ENCODE results near the gene FXR1. TPM values are rescaled to one million over a fixed set of nuclear protein-coding genes. Genes with fewer than 3 reads are reported as not detected.

The FXR1 gene
- total RNA-seq, 4 donors from 2014 or later = 547 to 578 (median 571) TPM

- peak overlapping the region; percentile 64 to 94 (median 80) for H3K4me3 ChIP-seq
- TF ChIP-seq POLR2A (IDR thresholded peaks at IDR 0.05) (peak in 1 of 2 donors; percentile 23), CTCF (IDR thresholded peaks at IDR 0.05 in 4 of 5, conservative IDR thresholded peaks at IDR 0.05 in 1 of 5) (no peak)
- no peaks in the 10 kb centered on the region for H3K9me3 ChIP-seq
- ATAC-seq (no peak), DNase-seq (no peak)
- peak overlapping the region; percentile 87 to 94 (median 90) for H3K27ac ChIP-seq
- no peaks in the 10 kb centered on the region for H3K36me3 ChIP-seq
- peaks cover 52 to 54% of the 10 kb centered on the region in 2 donors for H3K4me1 ChIP-seq
- no peaks in the 10 kb centered on the region for H3K27me3 ChIP-seq
- intact Hi-C loops (cut with DNase I; ENCODE audit: low total_unique reads) = loop anchor here (5.0 to 10.0 kb wide), 2 partner anchors 106 to 261 kb away; no protein-coding TSS in a partner anchor
- in situ Hi-C loops (cut with MboI; ENCODE audit: low sequenced_read_pairs in 4 of 4) = no loop called here
Observed at GRCh38 chr3:180913581-180914404, 1.3 kb downstream of the FXR1 start.

- in situ Hi-C loops (cut with MboI; ENCODE audit: low sequenced_read_pairs in 4 of 4) (no loop called here), intact Hi-C loops (cut with DNase I; ENCODE audit: low total_unique reads) (loop anchor here (10.0 kb wide), 1 partner anchor 256 kb away; no protein-coding TSS in a partner anchor)
- Histone ChIP-seq H3K9me3 (no peaks in the 10 kb centered on the region), H3K36me3 (no peaks in the 10 kb centered on the region), H3K4me3 (no peak overlapping the region), H3K27me3 (no peaks in the 10 kb centered on the region), H3K27ac (peak overlapping the region in 3 of 4 donors; percentile 48 to 93 (median 64)), H3K4me1 (peaks cover 90 to 94% of the 10 kb centered on the region in 2 donors)
- TF ChIP-seq POLR2A (IDR thresholded peaks at IDR 0.05) (no peak), CTCF (IDR thresholded peaks at IDR 0.05 in 4 of 5, conservative IDR thresholded peaks at IDR 0.05 in 1 of 5) (no peak)
- ATAC-seq = no peak
- DNase-seq = no peak
Observed at GRCh38 chr3:180918542-180918941, 6.1 kb downstream of the FXR1 start.

- no peaks in the 10 kb centered on the region for H3K36me3 ChIP-seq
- H3K27ac ChIP-seq = peak overlapping the region in 3 of 4 donors; percentile 14 to 53 (median 35)
- no peak for DNase-seq
- in situ Hi-C loops (cut with MboI; ENCODE audit: low sequenced_read_pairs in 4 of 4) = no loop called here
- intact Hi-C loops (cut with DNase I; ENCODE audit: low total_unique reads) = no loop called here
- ATAC-seq = no peak
- peaks cover 77 to 99% of the 10 kb centered on the region in 2 donors for H3K4me1 ChIP-seq
- no peak overlapping the region for H3K4me3 ChIP-seq
- no peaks in the 10 kb centered on the region for H3K9me3 ChIP-seq
- TF ChIP-seq POLR2A (IDR thresholded peaks at IDR 0.05) (no peak), CTCF (IDR thresholded peaks at IDR 0.05 in 4 of 5, conservative IDR thresholded peaks at IDR 0.05 in 1 of 5) (no peak)
- H3K27me3 ChIP-seq = no peaks in the 10 kb centered on the region
Observed at GRCh38 chr3:180922242-180922641, 9.8 kb downstream of the FXR1 start.

GRCh38 chr3:180923561-180923960 is 11.1 kb downstream of the FXR1 start:
- in situ Hi-C loops (cut with MboI; ENCODE audit: low sequenced_read_pairs in 4 of 4) = no loop called here
- no peak overlapping the region for H3K4me3 ChIP-seq
- intact Hi-C loops (cut with DNase I; ENCODE audit: low total_unique reads) = no loop called here
- no peaks in the 10 kb centered on the region for H3K27me3 ChIP-seq
- H3K36me3 ChIP-seq = no peaks in the 10 kb centered on the region
- ATAC-seq = no peak
- no peak for TF ChIP-seq CTCF (IDR thresholded peaks at IDR 0.05 in 4 of 5, conservative IDR thresholded peaks at IDR 0.05 in 1 of 5)
- no peak for TF ChIP-seq POLR2A (IDR thresholded peaks at IDR 0.05)
- H3K4me1 ChIP-seq = peaks cover 70 to 95% of the 10 kb centered on the region in 2 donors
- DNase-seq = no peak
- no peaks in the 10 kb centered on the region for H3K9me3 ChIP-seq
- peak overlapping the region in 1 of 4 donors; percentile 35 for H3K27ac ChIP-seq

All from gastrocnemius medialis (tissue), 4 donors.